H9 (cell line): ENCODE results near the gene NFU1. TPM values are rescaled to one million over a fixed set of nuclear protein-coding genes. Genes with fewer than 3 reads are reported as not detected.

ENCODE experiments used
- DNase-seq: peaks from one replicate; pipeline ENCODE4 v3.0.0-alpha.2; 2017
- H2AFZ ChIP-seq: one replicate; pipeline ENCODE4 v1.6.1; 2013; ENCODE audit warnings: mild to moderate bottlenecking, low read length, control low read depth, moderate library complexity
- H2AK5ac ChIP-seq: 2 replicates; pipeline ENCODE4 v1.6.1; 2013; ENCODE audit warnings: low read length, control low read depth, mixed read lengths; ENCODE audit not compliant: insufficient read length
- H2BK120ac ChIP-seq: one replicate; pipeline ENCODE4 v1.6.1; 2013; ENCODE audit warnings: low read depth, mild to moderate bottlenecking, low read length, control low read depth, inconsistent platforms; ENCODE audit not compliant: poor library complexity, severe bottlenecking
- H2BK12ac ChIP-seq: 2 replicates; pipeline ENCODE4 v1.6.1; 2013; ENCODE audit warnings: low read length, control low read depth, mixed read lengths, low read depth; ENCODE audit not compliant: insufficient read length
- H2BK15ac ChIP-seq: 2 replicates; pipeline ENCODE4 v1.6.1; 2013; ENCODE audit warnings: low read depth, low read length, control low read depth
- H2BK20ac ChIP-seq: one replicate; pipeline ENCODE4 v1.6.1; 2013; ENCODE audit warnings: low read depth, mild to moderate bottlenecking, low read length, control low read depth, inconsistent platforms; ENCODE audit not compliant: poor library complexity, severe bottlenecking
- H2BK5ac ChIP-seq: 2 replicates; pipeline ENCODE4 v1.6.1; 2013; ENCODE audit warnings: low read length, control low read depth, mixed read lengths; ENCODE audit not compliant: insufficient read length
- H3K14ac ChIP-seq: 2 replicates; pipeline ENCODE4 v1.6.1; 2013; ENCODE audit warnings: low read length, control low read depth; ENCODE audit not compliant: insufficient read depth
- H3K18ac ChIP-seq: 2 replicates; pipeline ENCODE4 v1.6.1; 2013; ENCODE audit warnings: low read depth, mild to moderate bottlenecking, mixed read lengths, low read length, control low read depth; ENCODE audit not compliant: insufficient read length
- H3K23ac ChIP-seq: 2 replicates; pipeline ENCODE4 v1.6.1; 2013; ENCODE audit warnings: low read length, control low read depth, mixed read lengths, low read depth; ENCODE audit not compliant: insufficient read length
- H3K23me2 ChIP-seq: 2 replicates; pipeline ENCODE4 v1.6.1; 2013; ENCODE audit warnings: low read depth, mild to moderate bottlenecking, mixed read lengths, low read length, control low read depth; ENCODE audit not compliant: insufficient read length, poor library complexity, severe bottlenecking
- H3K27ac ChIP-seq: 2 replicates; pipeline ENCODE4 v1.5.1; 2013; ENCODE audit warnings: low read length, control low read depth, mixed read lengths, low read depth; ENCODE audit not compliant: insufficient read length
- H3K27me3 ChIP-seq: 2 replicates; pipeline ENCODE4 v1.6.1; 2013; ENCODE audit warnings: low read length, control low read depth, inconsistent platforms; ENCODE audit not compliant: insufficient read depth
- H3K4ac ChIP-seq: 2 replicates; pipeline ENCODE4 v1.6.1; 2013; ENCODE audit warnings: low read depth, mild to moderate bottlenecking, control low read depth, inconsistent platforms, low read length, moderate library complexity
- H3K4me1 ChIP-seq: 2 replicates; pipeline ENCODE4 v1.6.1; 2013; ENCODE audit warnings: low read length, control low read depth, inconsistent platforms; ENCODE audit not compliant: insufficient read depth
- H3K4me2 ChIP-seq: 2 replicates; pipeline ENCODE4 v1.6.1; 2013; ENCODE audit warnings: low read length, control low read depth, mixed read lengths; ENCODE audit not compliant: insufficient read length, insufficient read depth
- H3K56ac ChIP-seq: 2 replicates; pipeline ENCODE4 v1.6.1; 2013; ENCODE audit warnings: low read depth, mild to moderate bottlenecking, mixed read lengths, low read length, control low read depth; ENCODE audit not compliant: insufficient read length
- H3K79me1 ChIP-seq: 2 replicates; pipeline ENCODE4 v1.6.1; 2013; ENCODE audit warnings: low read depth, mild to moderate bottlenecking, moderate library complexity, low read length, control low read depth, inconsistent platforms; ENCODE audit not compliant: insufficient read depth, poor library complexity, severe bottlenecking
- H3K79me2 ChIP-seq: 2 replicates; pipeline ENCODE4 v1.6.1; 2013; ENCODE audit warnings: low read length, control low read depth, inconsistent platforms; ENCODE audit not compliant: insufficient read depth
- H3K9ac ChIP-seq: 2 replicates; pipeline ENCODE4 v1.6.1; 2013; ENCODE audit warnings: low read length, control low read depth, mixed read lengths; ENCODE audit not compliant: insufficient read length; ENCODE audit errors: extremely low read depth
- H3K9me3 ChIP-seq: one replicate; pipeline ENCODE4 v1.6.1; 2013; ENCODE audit warnings: low read depth, low read length, inconsistent platforms; ENCODE audit not compliant: control insufficient read depth
- H3T11ph ChIP-seq: one replicate; pipeline ENCODE4 v1.6.1; 2013; ENCODE audit warnings: mild to moderate bottlenecking, low read length, control low read depth, inconsistent platforms
- H4K20me1 ChIP-seq: one replicate; pipeline ENCODE4 v1.6.1; 2013; ENCODE audit not compliant: control insufficient read depth, insufficient read length, insufficient read depth
- H4K5ac ChIP-seq: 2 replicates; pipeline ENCODE4 v1.6.1; 2013; ENCODE audit warnings: low read depth, mild to moderate bottlenecking, mixed read lengths, low read length, control low read depth; ENCODE audit not compliant: insufficient read length
- H4K8ac ChIP-seq: replicated peaks from 2 replicates; pipeline ENCODE4 v1.6.1; 2013; ENCODE audit warnings: low read length, control low read depth, mixed read lengths, low read depth; ENCODE audit not compliant: insufficient read length
- H4K91ac ChIP-seq: 2 replicates; pipeline ENCODE4 v1.6.1; 2013; ENCODE audit warnings: low read depth, mild to moderate bottlenecking, moderate library complexity, mixed read lengths, low read length, control low read depth; ENCODE audit not compliant: insufficient read length
- H3K27ac Mint-ChIP-seq, 3 experiments: 2 replicates in 2 of 3; 3 replicates in 1 of 3; pipeline ENCODE4 v1.8.0; 2020 to 2021; ENCODE audit warnings: mixed read lengths in 3 of 3, mild to moderate bottlenecking in 1 of 3, moderate library complexity in 1 of 3
- H3K27me3 Mint-ChIP-seq: 2 replicates; pipeline ENCODE4 v1.8.0; 2021; ENCODE audit warnings: low read depth, mild to moderate bottlenecking, moderate library complexity, mixed read lengths
- H3K36me3 Mint-ChIP-seq, 3 experiments: 2 replicates in 2 of 3; 3 replicates in 1 of 3; pipeline ENCODE4 v1.8.0; 2020 to 2021; ENCODE audit warnings: low read depth in 3 of 3, mixed read lengths in 3 of 3; ENCODE audit not compliant: insufficient read depth in 1 of 3
- H3K4me1 Mint-ChIP-seq, 2 experiments: 2 replicates each; pipeline ENCODE4 v1.8.0; 2020; ENCODE audit warnings: mixed read lengths in 2 of 2
- H3K4me3 Mint-ChIP-seq, 2 experiments: 2 replicates in 1 of 2; 3 replicates in 1 of 2; pipeline ENCODE4 v1.8.0; 2020 to 2021; ENCODE audit warnings: mild to moderate bottlenecking in 2 of 2, mixed read lengths in 2 of 2, moderate library complexity in 1 of 2
- H3K9me3 Mint-ChIP-seq, 2 experiments: 2 replicates in 1 of 2; 3 replicates in 1 of 2; pipeline ENCODE4 v1.8.0; 2020; ENCODE audit warnings: mild to moderate bottlenecking in 2 of 2, mixed read lengths in 2 of 2, moderate library complexity in 1 of 2
- CTCF ChIP-seq: fragments of 200-600 bp; sonication (generic); conservative IDR thresholded peaks from 3 replicates; pipeline ENCODE4 v1.8.0; 2021; ENCODE audit warnings: antibody characterized with exemption, mild to moderate bottlenecking
- WGBS: extraction: QIAGEN DNeasy Blood & Tissue Kit; methylation state at CpG from one replicate; pipeline ENCODE4 v1.1.7; 2013; ENCODE audit warnings: missing lambda C conversion rate, low lambda C conversion rate, mixed read lengths; ENCODE audit not compliant: insufficient read length; ENCODE audit errors: extremely low coverage; 5-methylcytosine and 5-hydroxymethylcytosine counted together
- total RNA-seq: library from RNA; stranded (reverse); gene quantifications from 2 replicates; pipeline ENCODE4 v1.2.1, GENCODE V29; 2021

The NFU1 gene
- total RNA-seq, 1 experiment from 2014 or later: 61.4 TPM

DNA sequence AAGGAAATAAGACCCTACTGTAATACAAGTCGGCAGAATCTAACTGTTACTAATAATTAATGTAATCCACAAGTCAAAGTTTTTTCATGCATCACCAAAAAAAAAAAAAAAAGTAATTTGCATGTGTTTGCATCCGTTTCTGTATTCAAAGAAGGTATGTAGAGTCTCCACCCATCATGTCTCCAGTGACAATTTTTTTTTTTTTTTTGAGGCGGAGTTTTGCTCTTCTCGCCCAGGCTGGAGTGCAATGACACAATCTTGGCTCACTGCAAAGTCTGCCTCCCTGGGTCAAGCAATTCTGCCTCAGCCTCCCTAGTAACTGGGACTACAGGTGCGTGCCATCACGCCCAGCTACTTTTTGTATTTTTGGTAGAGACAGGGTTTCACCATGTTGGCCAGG is 24.2 kb upstream of the NFU1 start:
- Histone ChIP-seq H3K79me1 (no peaks in the 10 kb centered on the region), H3K27ac (no peak overlapping the region), H2BK15ac (no peak overlapping the region), H3K4me2 (no peak overlapping the region), H4K8ac (no peak overlapping the region), H2BK12ac (no peak overlapping the region), H3K9me3 (no peaks in the 10 kb centered on the region), H2BK20ac (no peak overlapping the region), H2BK120ac (no peak overlapping the region), H3K9ac (no peak overlapping the region), H3K23ac (no peak overlapping the region), H3K14ac (no peak overlapping the region), H3K79me2 (no peaks in the 10 kb centered on the region), H4K5ac (no peak overlapping the region), H3K23me2 (no peaks in the 10 kb centered on the region), H3K4me1 (no peaks in the 10 kb centered on the region), H3K18ac (no peak overlapping the region), H4K91ac (no peak overlapping the region), H2BK5ac (no peak overlapping the region), H3K4ac (no peak overlapping the region), H3T11ph (no peak overlapping the region), H3K27me3 (no peaks in the 10 kb centered on the region), H4K20me1 (no peaks in the 10 kb centered on the region), H2AFZ (no peak overlapping the region), H2AK5ac (no peak overlapping the region), H3K56ac (no peak overlapping the region)
- no peak overlapping the region for H3K4me3 Mint-ChIP-seq
- peaks cover 2 to 16% (median 4%) of the 10 kb centered on the region in 3 experiments; a peak in 4 of 7 replicates for H3K36me3 Mint-ChIP-seq
- H3K4me1 Mint-ChIP-seq: peaks cover 0 to 12% of the 10 kb centered on the region in 2 experiments; a peak in 3 of 4 replicates
- no peak for TF ChIP-seq CTCF
- DNase-seq: no peak
- WGBS: no CpG with 5 or more reads among the region's 6 CpGs
- no peaks in the 10 kb centered on the region for H3K27me3 Mint-ChIP-seq
- no peak overlapping the region for H3K27ac Mint-ChIP-seq
- H3K9me3 Mint-ChIP-seq: no peaks in the 10 kb centered on the region
